ENCODE data around the gene DNAH10. TPM values are rescaled to one million over a fixed set of nuclear protein-coding genes. Genes with fewer than 3 reads are reported as not detected.

The DNAH10 gene
- total and polyA plus RNA-seq, 4 donors, result 0.03 to 1.0 TPM; not detected in 2

GRCh38 chr12:123861392-123861791 lies 99.3 kb downstream of the DNAH10 start:
- ATAC-seq (ENCODE audit: low FRiP score), result no peak
- Histone ChIP-seq H3K36me3 (ENCODE audit: control insufficient read depth in 1 of 2, insufficient read depth in 2 of 2, low read length in 1 of 2) (no peaks in the 10 kb centered on the region), H3K4me3 (ENCODE audit: low read length in 2 of 2) (no peak overlapping the region), H3K4me1 (ENCODE audit: control insufficient read depth in 1 of 2, insufficient read depth in 2 of 2, low read length in 2 of 2) (no peaks in the 10 kb centered on the region), H3K9me3 (ENCODE audit: control insufficient read depth, low read length) (no peaks in the 10 kb centered on the region), H3K27me3 (ENCODE audit: control insufficient read depth in 1 of 2, insufficient read depth in 2 of 2, low read length in 1 of 2) (no peaks in the 10 kb centered on the region), H3K27ac (ENCODE audit: low read depth in 1 of 2, low read length in 2 of 2) (no peak overlapping the region)
- no peak for DNase-seq
- 68 to 70% methylated on average over 4 of the region's 4 CpGs for WGBS, 2 donors
- intact Hi-C loops (cut with DNase I), result no loop called here

- intact Hi-C loops (cut with DNase I), result no loop called here
- DNase-seq (no peak), ATAC-seq (ENCODE audit: low FRiP score) (no peak)
- Histone ChIP-seq H3K27me3 (ENCODE audit: control insufficient read depth in 1 of 2, insufficient read depth in 2 of 2, low read length in 1 of 2) (no peaks in the 10 kb centered on the region), H3K27ac (ENCODE audit: low read depth in 1 of 2, low read length in 2 of 2) (no peak overlapping the region), H3K4me3 (ENCODE audit: low read length in 2 of 2) (no peak overlapping the region), H3K36me3 (ENCODE audit: control insufficient read depth in 1 of 2, insufficient read depth in 2 of 2, low read length in 1 of 2) (no peaks in the 10 kb centered on the region), H3K4me1 (ENCODE audit: control insufficient read depth in 1 of 2, insufficient read depth in 2 of 2, low read length in 2 of 2) (no peaks in the 10 kb centered on the region), H3K9me3 (ENCODE audit: control insufficient read depth, low read length) (peaks cover 2% of the 10 kb centered on the region)
- 73 to 82% methylated on average over 1 of the region's 1 CpG for WGBS, 2 donors
These were observed 105.0 kb downstream of the DNAH10 start for GRCh38 chr12:123867141-123867540.

GRCh38 chr12:123868791-123869190 lies 106.7 kb downstream of the DNAH10 start:
- Histone ChIP-seq H3K36me3 (ENCODE audit: control insufficient read depth in 1 of 2, insufficient read depth in 2 of 2, low read length in 1 of 2) (no peaks in the 10 kb centered on the region), H3K4me1 (ENCODE audit: control insufficient read depth in 1 of 2, insufficient read depth in 2 of 2, low read length in 2 of 2) (no peaks in the 10 kb centered on the region), H3K27me3 (ENCODE audit: control insufficient read depth in 1 of 2, insufficient read depth in 2 of 2, low read length in 1 of 2) (no peaks in the 10 kb centered on the region), H3K9me3 (ENCODE audit: control insufficient read depth, low read length) (peaks cover 2% of the 10 kb centered on the region), H3K27ac (ENCODE audit: low read depth in 1 of 2, low read length in 2 of 2) (no peak overlapping the region), H3K4me3 (ENCODE audit: low read length in 2 of 2) (no peak overlapping the region)
- intact Hi-C loops (cut with DNase I), result no loop called here
- DNase-seq (no peak), ATAC-seq (ENCODE audit: low FRiP score) (no peak)
- WGBS, 2 donors, result 80 to 83% methylated on average over 10 of the region's 10 CpGs

- WGBS, 2 donors, result 79 to 81% methylated on average over 3 of the region's 3 CpGs
- no peaks in the 10 kb centered on the region for H3K36me3 ChIP-seq (ENCODE audit: control insufficient read depth in 1 of 2, insufficient read depth in 2 of 2, low read length in 1 of 2)
- intact Hi-C loops (cut with DNase I), result no loop called here
- no peaks in the 10 kb centered on the region for H3K27me3 ChIP-seq (ENCODE audit: control insufficient read depth in 1 of 2, insufficient read depth in 2 of 2, low read length in 1 of 2)
- ATAC-seq (ENCODE audit: low FRiP score) (no peak), DNase-seq (no peak)
- no peaks in the 10 kb centered on the region for H3K4me1 ChIP-seq (ENCODE audit: control insufficient read depth in 1 of 2, insufficient read depth in 2 of 2, low read length in 2 of 2)
- peaks cover 3% of the 10 kb centered on the region for H3K9me3 ChIP-seq (ENCODE audit: control insufficient read depth, low read length)
- no peak overlapping the region for H3K4me3 ChIP-seq (ENCODE audit: low read length in 2 of 2)
- no peak overlapping the region for H3K27ac ChIP-seq (ENCODE audit: low read depth in 1 of 2, low read length in 2 of 2)
These were observed 111.7 kb downstream of the DNAH10 start for GRCh38 chr12:123873793-123874192.

- no peaks in the 10 kb centered on the region for H3K36me3 ChIP-seq (ENCODE audit: control insufficient read depth in 1 of 2, insufficient read depth in 2 of 2, low read length in 1 of 2)
- WGBS, 2 donors, result 83% methylated on average over 6 of the region's 6 CpGs
- DNase-seq, result no peak
- no peak for ATAC-seq (ENCODE audit: low FRiP score)
- H3K27me3 ChIP-seq (ENCODE audit: control insufficient read depth in 1 of 2, insufficient read depth in 2 of 2, low read length in 1 of 2), result no peaks in the 10 kb centered on the region
- intact Hi-C loops (cut with DNase I), result no loop called here
- no peak overlapping the region for H3K4me3 ChIP-seq (ENCODE audit: low read length in 2 of 2)
- no peaks in the 10 kb centered on the region for H3K4me1 ChIP-seq (ENCODE audit: control insufficient read depth in 1 of 2, insufficient read depth in 2 of 2, low read length in 2 of 2)
- H3K9me3 ChIP-seq (ENCODE audit: control insufficient read depth, low read length), result peaks cover 1% of the 10 kb centered on the region
- H3K27ac ChIP-seq (ENCODE audit: low read depth in 1 of 2, low read length in 2 of 2), result no peak overlapping the region
These were observed 115.9 kb downstream of the DNAH10 start for GRCh38 chr12:123877968-123878367.

GRCh38 chr12:123879101-123879500 lies 117.0 kb downstream of the DNAH10 start:
- Histone ChIP-seq H3K27ac (ENCODE audit: low read depth in 1 of 2, low read length in 2 of 2) (no peak overlapping the region), H3K36me3 (ENCODE audit: control insufficient read depth in 1 of 2, insufficient read depth in 2 of 2, low read length in 1 of 2) (no peaks in the 10 kb centered on the region), H3K4me3 (ENCODE audit: low read length in 2 of 2) (no peak overlapping the region), H3K27me3 (ENCODE audit: control insufficient read depth in 1 of 2, insufficient read depth in 2 of 2, low read length in 1 of 2) (no peaks in the 10 kb centered on the region), H3K4me1 (ENCODE audit: control insufficient read depth in 1 of 2, insufficient read depth in 2 of 2, low read length in 2 of 2) (no peaks in the 10 kb centered on the region), H3K9me3 (ENCODE audit: control insufficient read depth, low read length) (peaks cover 1% of the 10 kb centered on the region)
- ATAC-seq (ENCODE audit: low FRiP score) (no peak), DNase-seq (no peak)
- WGBS, 2 donors, result 46 to 54% methylated on average over 11 of the region's 11 CpGs
- intact Hi-C loops (cut with DNase I), result no loop called here

- Histone ChIP-seq H3K27ac (ENCODE audit: low read depth in 1 of 2, low read length in 2 of 2) (no peak overlapping the region), H3K4me1 (ENCODE audit: control insufficient read depth in 1 of 2, insufficient read depth in 2 of 2, low read length in 2 of 2) (no peaks in the 10 kb centered on the region), H3K9me3 (ENCODE audit: control insufficient read depth, low read length) (peaks cover 4% of the 10 kb centered on the region), H3K4me3 (ENCODE audit: low read length in 2 of 2) (no peak overlapping the region), H3K36me3 (ENCODE audit: control insufficient read depth in 1 of 2, insufficient read depth in 2 of 2, low read length in 1 of 2) (no peaks in the 10 kb centered on the region), H3K27me3 (ENCODE audit: control insufficient read depth in 1 of 2, insufficient read depth in 2 of 2, low read length in 1 of 2) (no peaks in the 10 kb centered on the region)
- intact Hi-C loops (cut with DNase I), result no loop called here
- DNase-seq, result peak in 1 of 2 donors; percentile 61
- 88 to 90% methylated on average over 14 of the region's 14 CpGs for WGBS, 2 donors
- ATAC-seq (ENCODE audit: low FRiP score), result no peak
These were observed 117.6 kb downstream of the DNAH10 start for GRCh38 chr12:123879691-123880090.

- no peaks in the 10 kb centered on the region for H3K4me1 ChIP-seq (ENCODE audit: control insufficient read depth in 1 of 2, insufficient read depth in 2 of 2, low read length in 2 of 2)
- H3K4me3 ChIP-seq (ENCODE audit: low read length in 2 of 2), result no peak overlapping the region
- H3K27me3 ChIP-seq (ENCODE audit: control insufficient read depth in 1 of 2, insufficient read depth in 2 of 2, low read length in 1 of 2), result no peaks in the 10 kb centered on the region
- H3K36me3 ChIP-seq (ENCODE audit: control insufficient read depth in 1 of 2, insufficient read depth in 2 of 2, low read length in 1 of 2), result no peaks in the 10 kb centered on the region
- DNase-seq, result peak in 1 of 2 donors; percentile 61
- no peak for ATAC-seq (ENCODE audit: low FRiP score)
- intact Hi-C loops (cut with DNase I), result no loop called here
- no peak overlapping the region for H3K27ac ChIP-seq (ENCODE audit: low read depth in 1 of 2, low read length in 2 of 2)
- H3K9me3 ChIP-seq (ENCODE audit: control insufficient read depth, low read length), result peaks cover 4% of the 10 kb centered on the region
- WGBS, 2 donors, result 73 to 75% methylated on average over 8 of the region's 8 CpGs
These were observed 120.1 kb downstream of the DNAH10 start for GRCh38 chr12:123882161-123882705.

GRCh38 chr12:123886258-123886657 lies 124.2 kb downstream of the DNAH10 start:
- Histone ChIP-seq H3K9me3 (ENCODE audit: control insufficient read depth, low read length) (peaks cover 2% of the 10 kb centered on the region), H3K4me1 (ENCODE audit: control insufficient read depth in 1 of 2, insufficient read depth in 2 of 2, low read length in 2 of 2) (no peaks in the 10 kb centered on the region), H3K27me3 (ENCODE audit: control insufficient read depth in 1 of 2, insufficient read depth in 2 of 2, low read length in 1 of 2) (no peaks in the 10 kb centered on the region), H3K36me3 (ENCODE audit: control insufficient read depth in 1 of 2, insufficient read depth in 2 of 2, low read length in 1 of 2) (no peaks in the 10 kb centered on the region), H3K4me3 (ENCODE audit: low read length in 2 of 2) (no peak overlapping the region), H3K27ac (ENCODE audit: low read depth in 1 of 2, low read length in 2 of 2) (no peak overlapping the region)
- intact Hi-C loops (cut with DNase I), result no loop called here
- 88 to 90% methylated on average over 13 of the region's 13 CpGs for WGBS, 2 donors
- ATAC-seq (ENCODE audit: low FRiP score) (no peak), DNase-seq (peak in 1 of 2 donors; percentile 24)

All from aorta (tissue), 5 donors.